ENCODE measurements around the gene FGF8. TPM values are rescaled to one million over a fixed set of nuclear protein-coding genes. Genes with fewer than 3 reads are reported as not detected.

Gene FGF8
- total and polyA plus RNA-seq, 4 donors, result 0.42 TPM; not detected in 3

GRCh38 chr10:101767966-101768790 is 7.7 kb downstream of the FGF8 start:
- Histone ChIP-seq H3K9ac (ENCODE audit: low read depth in 1 of 2, low read length in 2 of 2) (no peak overlapping the region), H3K4me1 (ENCODE audit: control insufficient read depth in 4 of 4, insufficient read depth in 4 of 4, low read length in 3 of 4) (no peaks in the 10 kb centered on the region), H3K9me3 (ENCODE audit: control insufficient read depth in 4 of 4, low read length in 3 of 4) (no peaks in the 10 kb centered on the region), H3K27me3 (ENCODE audit: control insufficient read depth in 4 of 4, insufficient read depth in 4 of 4, low read length in 3 of 4) (peaks cover 0 to 11% (median 3%) of the 10 kb centered on the region in 4 donors), H3K4me3 (ENCODE audit: low read depth in 1 of 3, low read length in 3 of 3) (no peak overlapping the region), H3K27ac (ENCODE audit: low read depth in 1 of 2, low read length in 2 of 2) (no peak overlapping the region), H3K36me3 (ENCODE audit: control insufficient read depth in 4 of 4, insufficient read depth in 3 of 4, low read depth in 1 of 4, low read length in 3 of 4) (no peaks in the 10 kb centered on the region)
- TF ChIP-seq YY1 (IDR thresholded peaks at IDR 0.05) (no peak), REST (IDR thresholded peaks at IDR 0.05) (no peak), TAF1 (conservative IDR thresholded peaks at IDR 0.05) (no peak), RAD21 (IDR thresholded peaks at IDR 0.05) (no peak), JUND (IDR thresholded peaks at IDR 0.05) (no peak), FOXA1 (IDR thresholded peaks at IDR 0.05) (no peak), GABPA (IDR thresholded peaks at IDR 0.05 in 1 of 2, conservative IDR thresholded peaks at IDR 0.05 in 1 of 2) (no peak), NR2F2 (IDR thresholded peaks at IDR 0.05) (no peak), SP1 (IDR thresholded peaks at IDR 0.05) (no peak)
- TF ChIP-seq, protein P1, sequence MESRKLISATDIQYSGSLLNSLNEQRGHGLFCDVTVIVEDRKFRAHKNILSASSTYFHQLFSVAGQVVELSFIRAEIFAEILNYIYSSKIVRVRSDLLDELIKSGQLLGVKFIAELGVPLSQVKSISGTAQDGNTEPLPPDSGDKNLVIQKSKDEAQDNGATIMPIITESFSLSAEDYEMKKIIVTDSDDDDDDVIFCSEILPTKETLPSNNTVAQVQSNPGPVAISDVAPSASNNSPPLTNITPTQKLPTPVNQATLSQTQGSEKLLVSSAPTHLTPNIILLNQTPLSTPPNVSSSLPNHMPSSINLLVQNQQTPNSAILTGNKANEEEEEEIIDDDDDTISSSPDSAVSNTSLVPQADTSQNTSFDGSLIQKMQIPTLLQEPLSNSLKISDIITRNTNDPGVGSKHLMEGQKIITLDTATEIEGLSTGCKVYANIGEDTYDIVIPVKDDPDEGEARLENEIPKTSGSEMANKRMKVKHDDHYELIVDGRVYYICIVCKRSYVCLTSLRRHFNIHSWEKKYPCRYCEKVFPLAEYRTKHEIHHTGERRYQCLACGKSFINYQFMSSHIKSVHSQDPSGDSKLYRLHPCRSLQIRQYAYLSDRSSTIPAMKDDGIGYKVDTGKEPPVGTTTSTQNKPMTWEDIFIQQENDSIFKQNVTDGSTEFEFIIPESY (IDR thresholded peaks at IDR 0.05), result no peak
- TF ChIP-seq, protein P2, sequence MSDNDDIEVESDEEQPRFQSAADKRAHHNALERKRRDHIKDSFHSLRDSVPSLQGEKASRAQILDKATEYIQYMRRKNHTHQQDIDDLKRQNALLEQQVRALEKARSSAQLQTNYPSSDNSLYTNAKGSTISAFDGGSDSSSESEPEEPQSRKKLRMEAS (IDR thresholded peaks at IDR 0.05), result no peak
- TF ChIP-seq, protein P3, sequence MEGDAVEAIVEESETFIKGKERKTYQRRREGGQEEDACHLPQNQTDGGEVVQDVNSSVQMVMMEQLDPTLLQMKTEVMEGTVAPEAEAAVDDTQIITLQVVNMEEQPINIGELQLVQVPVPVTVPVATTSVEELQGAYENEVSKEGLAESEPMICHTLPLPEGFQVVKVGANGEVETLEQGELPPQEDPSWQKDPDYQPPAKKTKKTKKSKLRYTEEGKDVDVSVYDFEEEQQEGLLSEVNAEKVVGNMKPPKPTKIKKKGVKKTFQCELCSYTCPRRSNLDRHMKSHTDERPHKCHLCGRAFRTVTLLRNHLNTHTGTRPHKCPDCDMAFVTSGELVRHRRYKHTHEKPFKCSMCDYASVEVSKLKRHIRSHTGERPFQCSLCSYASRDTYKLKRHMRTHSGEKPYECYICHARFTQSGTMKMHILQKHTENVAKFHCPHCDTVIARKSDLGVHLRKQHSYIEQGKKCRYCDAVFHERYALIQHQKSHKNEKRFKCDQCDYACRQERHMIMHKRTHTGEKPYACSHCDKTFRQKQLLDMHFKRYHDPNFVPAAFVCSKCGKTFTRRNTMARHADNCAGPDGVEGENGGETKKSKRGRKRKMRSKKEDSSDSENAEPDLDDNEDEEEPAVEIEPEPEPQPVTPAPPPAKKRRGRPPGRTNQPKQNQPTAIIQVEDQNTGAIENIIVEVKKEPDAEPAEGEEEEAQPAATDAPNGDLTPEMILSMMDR (IDR thresholded peaks at IDR 0.05; ENCODE audit: low read depth, low read length, missing input control), result no peak
- 72% methylated on average over 14 of the region's 14 CpGs for WGBS
- DNase-seq (ENCODE audit: low spot score), result no peak

DNA sequence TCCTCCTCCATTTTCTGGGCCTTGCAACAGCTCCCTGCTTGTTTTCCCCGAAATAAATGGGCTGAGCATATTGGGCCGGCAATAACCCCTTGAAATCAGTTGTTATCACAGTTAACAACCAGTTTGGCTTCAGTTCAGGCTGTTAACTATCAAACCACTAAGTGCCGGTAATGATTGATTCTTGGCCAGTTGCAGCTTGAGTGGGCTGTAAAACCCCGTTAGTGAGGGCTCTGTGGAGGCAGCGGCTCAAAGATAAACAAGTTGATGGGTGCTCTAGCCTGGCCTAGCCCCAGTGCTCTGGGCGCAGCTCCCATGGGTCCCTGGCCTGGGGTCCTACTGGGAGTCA is 8.3 kb downstream of the FGF8 start:
- H3K27ac ChIP-seq (ENCODE audit: low read depth in 1 of 2, low read length in 2 of 2), result no peak overlapping the region
- no peak for DNase-seq (ENCODE audit: low spot score)

More for the DNA sequence above, 8.3 kb downstream of the FGF8 start:
- Histone ChIP-seq H3K9me3 (ENCODE audit: control insufficient read depth in 4 of 4, low read length in 3 of 4) (no peaks in the 10 kb centered on the region), H3K27me3 (ENCODE audit: control insufficient read depth in 4 of 4, insufficient read depth in 4 of 4, low read length in 3 of 4) (peaks cover 0 to 7% (median 3%) of the 10 kb centered on the region in 4 donors), H3K4me1 (ENCODE audit: control insufficient read depth in 4 of 4, insufficient read depth in 4 of 4, low read length in 3 of 4) (no peaks in the 10 kb centered on the region), H3K36me3 (ENCODE audit: control insufficient read depth in 4 of 4, insufficient read depth in 3 of 4, low read depth in 1 of 4, low read length in 3 of 4) (no peaks in the 10 kb centered on the region), H3K9ac (ENCODE audit: low read depth in 1 of 2, low read length in 2 of 2) (no peak overlapping the region), H3K4me3 (ENCODE audit: low read depth in 1 of 3, low read length in 3 of 3) (no peak overlapping the region)
- 64% methylated on average over 6 of the region's 6 CpGs for WGBS
- no peak for TF ChIP-seq HNF4A (conservative IDR thresholded peaks at IDR 0.05)
- TF ChIP-seq, protein P3 (IDR thresholded peaks at IDR 0.05; ENCODE audit: low read depth, low read length, missing input control), result no peak
- TF ChIP-seq NR2F2 (IDR thresholded peaks at IDR 0.05), result no peak
- TF ChIP-seq REST (IDR thresholded peaks at IDR 0.05), result no peak
- no peak for TF ChIP-seq ATF3 (IDR thresholded peaks at IDR 0.05)
- no peak for TF ChIP-seq JUND (IDR thresholded peaks at IDR 0.05)
- no peak for TF ChIP-seq RAD21 (IDR thresholded peaks at IDR 0.05)
- TF ChIP-seq SP1 (IDR thresholded peaks at IDR 0.05), result no peak

All from liver (tissue), 9 donors.